ENCODE measurements around the gene TK2.

DNA sequence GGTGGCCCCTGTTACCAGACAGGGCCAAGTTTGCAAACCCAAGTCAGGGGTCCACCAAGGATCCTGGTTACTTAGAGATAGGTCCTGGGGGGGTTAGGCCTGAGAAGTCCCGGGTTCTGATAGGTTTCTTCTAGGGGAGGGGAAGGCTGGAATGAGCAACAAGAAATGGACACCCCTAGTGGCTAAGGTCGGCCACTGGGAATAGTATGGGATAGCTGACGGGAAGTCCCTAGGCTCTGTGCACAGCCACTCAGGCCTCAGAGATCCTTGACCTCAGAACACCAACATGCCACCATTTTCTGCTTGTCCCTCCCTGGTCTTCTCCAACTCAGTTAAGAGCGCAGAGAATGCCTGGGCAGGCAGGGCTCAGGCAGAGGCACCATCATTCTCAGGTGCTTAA is 13.4 kb downstream of the TK2 start:
- TF ChIP-seq EZH2phosphoT487 (IDR thresholded peaks at IDR 0.05; ENCODE audit: insufficient read depth, low read depth): no peak
- TF ChIP-seq EZH2 (IDR thresholded peaks at IDR 0.05; ENCODE audit: insufficient read depth, poor library complexity, severe bottlenecking): no peak

Data from GM23248 (cell line).